Right renal cortex interstitium (tissue), 3 donors: ENCODE measurements around the gene LOC128125822.
"Not testable (repeated sequence)": the region's sequence is repeated elsewhere in the genome, so short reads cannot be mapped to it uniquely, and the experiment has no call there.

Source experiments
- DNase-seq, 3 donors: peaks; one replicate each; pipeline ENCODE4 v3.0.0-alpha.2; 2013; ENCODE audit warnings: low read depth in 3 of 3, low spot score in 2 of 3

Gene LOC128125822

DNA sequence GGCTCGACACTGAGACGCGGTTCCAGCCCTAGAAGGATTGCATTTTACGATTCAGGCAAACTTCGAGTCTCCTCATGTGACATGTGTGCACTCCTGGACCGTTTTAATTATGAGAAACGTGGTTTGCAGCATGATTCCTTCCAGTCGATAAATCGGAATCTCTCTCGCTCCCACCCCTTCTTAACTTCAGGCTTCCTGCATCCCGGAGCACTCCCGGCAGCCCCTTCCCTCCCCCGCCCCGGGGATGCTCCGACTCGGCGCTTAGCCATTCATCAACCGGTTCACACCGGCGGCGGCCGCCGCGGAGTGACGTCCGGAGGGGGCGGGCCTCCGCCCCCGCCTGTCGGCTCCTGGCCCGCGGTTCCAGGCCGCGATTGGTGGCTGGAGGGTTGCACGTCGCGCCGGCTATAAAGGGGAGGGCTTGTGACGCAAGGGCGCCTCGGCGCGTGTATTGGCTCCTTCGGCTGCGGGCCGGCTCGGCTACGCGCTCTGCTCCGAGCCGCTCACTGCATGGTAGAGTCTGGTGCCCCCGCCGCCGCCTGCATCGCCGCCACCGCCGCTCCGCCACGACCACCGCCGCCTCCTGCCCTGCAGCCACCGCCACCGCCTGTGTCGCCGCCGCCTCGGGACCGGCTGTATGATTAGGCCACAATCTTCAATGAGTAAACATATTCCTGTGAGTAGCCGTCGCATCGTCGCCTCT lies at the start of gene LOC128125822, which contains the start of gene PTP4A1:
LOC128125822 (plus strand) TSS at position 437 of the 703 bp plus-strand sequence.
PTP4A1 (plus strand) TSS at position 437 of the 703 bp plus-strand sequence. CDS start 4,401 bp downstream, outside the sequence.
- DNase-seq, result peak; percentile 92 to 93 (median 93)

- DNase-seq, result not testable (repeated sequence)
Measured at GRCh38 chr6:63522911-63523287, 49.4 kb upstream of the LOC128125822 start.

GRCh38 chr6:63523630-63524029 lies 48.6 kb upstream of the LOC128125822 start:
- DNase-seq, result no peak

DNA sequence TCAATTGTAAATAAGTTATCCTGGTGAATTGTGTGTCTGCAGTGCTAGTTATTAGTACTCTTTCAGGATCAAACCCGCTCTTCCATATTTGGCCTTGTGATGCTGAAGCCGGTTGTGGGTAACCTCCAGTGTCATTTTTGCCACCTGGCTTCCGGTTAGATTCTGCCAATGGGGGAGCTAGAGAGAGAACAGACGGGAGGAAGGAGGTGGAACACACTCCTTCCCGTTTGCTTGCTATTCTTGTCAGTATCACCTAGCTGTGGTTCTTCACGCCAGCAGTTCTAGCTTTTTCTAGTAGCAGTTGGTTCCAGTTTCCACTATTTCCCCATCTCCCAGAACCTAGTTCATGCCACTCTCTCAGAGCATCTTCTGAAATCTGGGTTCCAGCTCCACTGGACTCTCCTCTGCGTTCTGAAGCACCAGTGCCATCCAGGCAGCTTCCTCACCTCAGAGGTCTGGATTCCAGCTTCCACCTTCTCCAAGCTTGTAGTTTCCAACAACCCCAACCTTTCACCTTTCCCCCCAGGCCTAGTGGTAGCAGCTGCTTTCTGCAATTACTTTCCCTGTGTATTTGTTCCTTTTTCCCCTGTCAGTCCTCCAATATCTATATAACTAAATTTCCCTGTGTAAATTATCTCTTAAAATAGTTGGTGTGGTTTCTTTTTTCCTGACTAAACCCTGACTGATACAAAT lies 46.9 kb upstream of the LOC128125822 start:
- DNase-seq, result no peak

DNA sequence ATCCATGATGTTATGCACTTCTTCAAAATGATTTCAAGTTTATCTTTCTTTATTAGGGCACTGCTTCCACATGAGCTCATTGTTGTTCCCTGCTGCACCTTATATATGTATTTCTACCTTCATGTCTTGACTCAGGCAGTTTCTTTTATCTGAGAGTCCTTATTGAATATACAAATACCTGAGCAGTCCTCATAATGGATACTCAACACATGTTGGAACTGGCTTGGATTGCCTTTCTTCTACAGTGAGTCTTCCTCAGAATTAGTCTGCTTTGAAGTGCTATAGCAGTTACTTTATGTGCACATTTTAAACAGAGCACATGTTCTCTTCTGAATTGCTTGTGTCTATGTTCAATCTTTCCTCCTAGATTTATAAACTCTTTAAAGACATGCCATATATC lies 45.3 kb upstream of the LOC128125822 start:
- DNase-seq, result no peak

GRCh38 chr6:63527658-63528514 lies 44.4 kb upstream of the LOC128125822 start:
- no peak for DNase-seq

DNA sequence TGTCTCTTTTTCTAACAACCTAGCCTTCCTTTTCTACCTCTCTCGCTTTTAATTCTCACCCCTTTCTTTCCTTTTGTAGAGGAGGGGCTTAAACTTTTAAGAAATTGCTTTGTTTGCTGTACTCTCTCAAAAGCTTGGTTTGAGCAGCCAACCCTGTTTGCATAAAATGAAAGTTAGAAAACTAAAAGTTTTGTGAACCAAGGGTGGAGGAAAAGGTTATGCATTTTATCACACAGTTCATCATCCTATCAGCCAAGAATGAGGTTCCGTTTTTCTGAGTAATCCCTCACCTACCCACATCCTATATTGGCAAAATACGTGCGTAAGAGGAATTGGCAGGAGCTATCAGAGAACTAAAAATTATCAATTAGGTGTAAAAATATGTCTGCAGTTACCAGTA lies 42.8 kb upstream of the LOC128125822 start:
- no peak for DNase-seq

GRCh38 chr6:63530182-63530581 lies 42.1 kb upstream of the LOC128125822 start:
- DNase-seq, result no peak

- no peak for DNase-seq
Measured at GRCh38 chr6:63530991-63531390, 41.3 kb upstream of the LOC128125822 start.

- no peak for DNase-seq
Measured at GRCh38 chr6:63533026-63533425, 39.3 kb upstream of the LOC128125822 start.

GRCh38 chr6:63533952-63534351 lies 38.3 kb upstream of the LOC128125822 start:
- DNase-seq, result no peak

DNA sequence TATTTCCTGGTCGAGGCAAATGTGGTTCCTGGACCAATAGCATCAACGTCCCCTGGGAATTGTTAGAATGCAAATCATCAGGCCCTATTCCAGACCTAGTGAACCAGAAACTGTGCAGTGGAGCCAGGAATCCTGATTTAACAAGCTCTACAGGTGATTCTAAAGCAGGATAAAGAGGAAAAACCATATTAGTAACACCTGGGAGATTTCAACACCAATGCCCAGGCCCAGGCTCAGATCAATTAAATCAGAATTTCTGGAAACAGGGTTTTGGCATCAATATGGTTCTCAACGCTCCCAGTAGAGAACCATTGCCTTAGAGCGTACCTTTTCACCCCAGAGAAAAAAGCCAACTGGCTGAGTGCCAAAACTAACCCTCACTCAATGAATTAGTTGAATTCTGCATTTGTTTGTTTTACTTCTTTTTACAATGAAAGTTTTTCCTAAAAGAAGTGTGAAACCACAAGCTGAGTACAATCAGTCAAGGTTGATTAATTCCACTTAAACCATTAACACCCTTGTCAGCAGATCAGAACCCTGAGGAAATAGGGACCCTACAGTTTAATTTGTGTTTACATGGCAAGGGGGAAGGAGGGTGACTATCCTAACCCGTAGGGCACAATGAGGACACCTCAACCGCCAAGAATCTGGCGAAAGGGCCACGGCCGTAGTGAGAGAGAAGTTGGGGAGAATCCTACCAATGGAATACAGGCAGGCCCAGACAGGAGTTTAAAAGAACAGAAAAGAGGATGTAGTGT lies 34.9 kb upstream of the LOC128125822 start:
- DNase-seq, result no peak

DNA sequence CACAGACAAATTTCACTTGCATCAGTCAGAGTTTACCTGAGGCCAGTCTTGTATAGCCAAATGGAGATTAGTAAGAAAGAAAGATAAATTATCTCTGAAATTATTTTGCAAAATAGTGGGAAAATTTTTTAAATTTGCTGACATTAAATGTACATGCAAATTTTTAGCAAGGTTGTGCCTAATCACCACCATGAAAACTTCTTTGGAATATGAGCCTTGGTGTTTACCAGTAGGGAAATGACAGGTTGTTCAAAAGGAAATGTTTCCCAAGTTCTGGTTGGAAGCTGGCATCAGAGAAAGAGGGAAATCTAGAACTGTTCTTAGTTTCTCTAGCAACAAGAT lies 34.4 kb upstream of the LOC128125822 start:
- no peak for DNase-seq

GRCh38 chr6:63538550-63538949 lies 33.7 kb upstream of the LOC128125822 start:
- no peak for DNase-seq

GRCh38 chr6:63543001-63543400 lies 29.3 kb upstream of the LOC128125822 start:
- DNase-seq, result no peak

DNA sequence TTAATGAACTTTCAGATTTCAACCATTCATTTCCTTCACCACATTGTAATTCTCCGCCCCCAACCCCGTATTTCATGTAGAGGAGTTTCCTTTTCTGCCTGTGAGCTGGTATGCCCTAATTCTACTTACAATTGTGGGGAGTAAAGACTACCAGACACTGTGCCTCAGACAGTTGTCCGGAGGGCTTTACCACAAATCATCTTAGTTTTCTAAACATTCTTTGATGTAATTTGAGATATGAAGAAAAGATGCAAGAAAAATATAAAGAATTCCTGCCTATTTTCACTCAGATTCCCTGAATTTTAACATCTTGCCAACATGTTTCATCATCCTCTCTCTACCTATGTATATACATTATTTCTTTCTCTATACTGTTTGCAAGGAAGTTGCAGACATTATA lies 28.3 kb upstream of the LOC128125822 start:
- DNase-seq, result no peak

GRCh38 chr6:63546236-63546635 lies 26.0 kb upstream of the LOC128125822 start:
- DNase-seq, result no peak

DNA sequence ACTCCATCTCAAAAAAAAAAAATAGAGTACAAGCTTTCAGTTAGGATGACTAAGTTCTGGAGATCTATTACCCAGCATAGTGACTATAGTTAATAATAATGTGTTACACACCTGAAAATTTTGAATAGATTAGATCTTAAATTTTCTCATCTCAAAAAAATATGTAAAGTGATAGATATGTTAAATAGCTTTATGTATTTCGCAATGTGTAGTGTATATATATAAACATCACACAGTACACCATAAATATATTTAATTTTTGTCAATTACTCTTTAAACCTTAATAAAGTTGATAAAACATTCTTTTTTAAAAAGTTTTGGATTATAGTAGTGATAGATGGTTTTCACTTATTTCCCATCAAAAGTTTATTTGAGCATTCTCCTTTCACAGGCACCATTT lies 25.6 kb upstream of the LOC128125822 start:
- DNase-seq, result no peak

DNA sequence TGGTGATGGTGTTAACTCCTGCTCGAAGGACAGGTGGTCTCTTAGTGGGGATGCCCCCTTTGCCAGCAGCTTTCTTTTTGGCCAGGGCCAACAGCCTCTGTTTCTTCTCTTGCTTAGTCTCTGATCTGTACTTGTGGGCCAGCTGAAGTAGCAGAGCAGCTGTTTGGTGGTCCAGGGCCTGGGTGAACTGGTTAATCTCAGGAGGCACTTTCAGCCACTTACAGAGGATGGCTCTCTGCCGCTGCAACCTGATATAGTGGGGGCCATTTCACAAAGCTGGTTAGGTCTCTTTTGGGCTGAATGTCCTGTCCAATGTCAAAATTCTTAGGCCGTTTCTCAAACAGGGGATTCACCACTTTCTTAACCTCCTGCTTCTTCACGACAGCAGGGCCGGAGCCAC lies 23.2 kb upstream of the LOC128125822 start:
- DNase-seq, result no peak

DNA sequence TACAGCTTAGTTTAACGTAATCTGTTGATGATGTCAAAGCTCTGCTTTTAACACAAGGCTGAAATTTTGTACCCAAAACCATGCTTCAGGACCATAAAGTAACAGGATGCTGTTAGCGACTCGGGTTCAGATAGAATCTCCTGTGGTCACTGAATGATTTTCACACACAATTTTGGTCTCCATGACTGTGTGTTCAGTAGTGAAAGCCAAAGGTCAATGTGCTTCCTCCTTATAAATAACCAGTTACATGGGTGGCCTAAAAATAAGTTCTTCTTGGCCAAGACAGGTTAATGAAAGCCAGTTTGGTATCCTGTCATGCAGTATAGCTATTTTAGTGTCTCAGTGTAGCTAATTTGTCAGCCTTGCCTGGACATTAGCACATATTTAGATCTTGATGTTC lies 19.1 kb upstream of the LOC128125822 start:
- no peak for DNase-seq

DNA sequence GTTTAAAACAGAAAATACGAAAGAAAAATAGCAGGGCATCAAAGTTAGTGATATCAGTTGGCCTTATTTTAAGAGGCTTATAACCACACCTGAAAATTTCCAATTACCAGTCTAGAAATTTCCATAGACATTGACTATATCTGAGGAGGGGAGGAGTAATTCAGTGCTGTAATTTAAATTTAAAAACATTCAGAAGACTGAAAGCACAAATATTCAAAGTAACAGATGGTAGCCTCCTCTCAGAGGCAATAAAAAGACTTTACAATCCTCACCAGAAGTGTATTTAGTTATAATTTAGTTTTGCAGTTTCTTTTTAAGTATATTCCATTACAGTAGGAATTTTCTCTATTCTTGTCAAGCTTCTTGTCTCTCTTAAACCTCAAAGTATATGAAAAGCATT lies 18.4 kb upstream of the LOC128125822 start:
- no peak for DNase-seq
